ENCODE data around the gene DUOX2.
"Not testable (repeated sequence)": the region's sequence is repeated elsewhere in the genome, so short reads cannot be mapped to it uniquely, and the experiment has no call there.

The DUOX2 gene

GRCh38 chr15:45062301-45062700 is 51.7 kb downstream of the DUOX2 start:
- DNase-seq = not testable (repeated sequence)

DNA sequence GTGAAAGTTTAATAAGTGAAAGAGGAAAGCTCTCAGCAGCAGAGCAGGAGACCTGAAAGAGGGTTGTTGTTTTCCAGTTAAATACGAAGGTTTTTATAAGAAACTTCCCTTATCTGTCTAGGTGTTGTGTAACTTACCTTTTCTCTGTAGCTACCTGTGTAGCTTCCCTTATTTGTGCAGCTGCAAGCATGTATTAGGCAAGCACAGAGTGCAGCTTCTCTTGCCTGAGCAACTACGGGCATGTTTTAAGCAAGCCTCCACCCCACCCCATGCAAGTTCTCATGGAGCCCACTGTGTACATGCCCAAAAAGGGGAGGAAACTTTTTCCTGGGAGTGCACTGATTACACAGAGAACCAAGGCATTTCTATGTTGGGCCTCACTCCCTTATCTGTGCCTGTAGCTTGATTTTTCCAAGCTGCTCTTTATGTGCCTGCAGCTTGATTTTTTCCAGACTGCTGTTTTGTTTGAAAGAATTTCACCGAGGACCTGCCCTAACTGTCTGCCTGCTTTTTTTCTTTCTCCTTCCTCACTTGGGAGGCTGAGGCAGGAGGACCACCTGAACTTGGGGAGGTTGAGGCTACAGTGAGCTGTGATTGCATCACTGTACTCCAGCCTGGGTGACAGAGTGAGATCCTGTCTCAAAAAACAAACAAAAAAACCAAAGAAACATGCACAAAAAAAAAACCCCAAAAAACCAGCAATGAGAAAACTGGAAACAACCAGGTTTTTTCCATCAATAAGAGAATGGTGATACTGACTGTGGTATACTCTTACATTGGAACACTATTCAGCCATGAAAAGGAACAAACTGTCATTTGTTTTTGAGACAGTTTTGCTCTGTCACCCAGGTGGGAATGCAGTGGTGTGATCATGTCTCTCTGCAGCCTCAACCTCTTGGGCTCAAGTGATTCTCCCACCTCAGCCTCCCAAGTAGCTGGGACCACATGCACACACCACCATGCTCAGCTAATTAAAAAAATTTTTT is 55.0 kb downstream of the DUOX2 start:
- DNase-seq = not testable (repeated sequence)

- DNase-seq = not testable (repeated sequence)
These were observed 61.3 kb downstream of the DUOX2 start for GRCh38 chr15:45052676-45053075.

DNA sequence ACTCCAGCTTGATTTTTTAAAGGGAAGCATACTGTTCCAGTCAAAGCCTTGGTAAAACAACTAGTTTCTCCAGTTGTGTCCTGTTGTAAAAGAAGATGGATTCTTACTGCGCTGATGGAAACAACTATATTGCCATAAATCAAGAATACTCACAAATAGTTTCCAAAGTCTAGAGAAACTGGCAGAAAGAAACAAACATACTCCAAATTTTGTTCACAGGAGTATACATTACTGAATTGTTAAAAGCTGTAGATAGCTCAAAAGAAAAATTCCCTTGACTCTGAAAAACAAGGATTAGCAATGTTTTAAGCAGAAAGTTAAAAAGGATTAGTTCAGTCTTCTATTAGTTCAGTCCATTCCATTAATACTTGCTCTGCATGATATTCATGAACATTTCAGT is 63.4 kb downstream of the DUOX2 start:
- no peak for DNase-seq

GRCh38 chr15:45048794-45049631 is 65.0 kb downstream of the DUOX2 start:
- no peak for DNase-seq

DNA sequence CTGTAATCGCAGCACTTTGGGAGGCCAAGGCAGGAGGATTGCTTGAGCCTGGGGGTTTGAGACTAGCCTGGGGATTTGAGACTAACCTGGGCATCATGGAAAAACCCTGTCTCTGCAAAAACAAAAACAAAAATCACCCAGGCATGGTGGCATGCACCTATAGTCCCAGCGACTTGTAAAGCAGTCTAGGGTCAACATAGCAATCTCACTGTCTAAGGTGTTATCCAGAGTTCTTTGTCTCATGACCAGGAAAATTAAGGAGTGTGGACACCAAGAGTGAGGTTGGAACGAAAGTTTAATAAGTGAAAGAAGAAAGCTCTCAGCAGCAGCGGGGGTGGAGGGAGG is 65.6 kb downstream of the DUOX2 start:
- DNase-seq = not testable (repeated sequence)

DNA sequence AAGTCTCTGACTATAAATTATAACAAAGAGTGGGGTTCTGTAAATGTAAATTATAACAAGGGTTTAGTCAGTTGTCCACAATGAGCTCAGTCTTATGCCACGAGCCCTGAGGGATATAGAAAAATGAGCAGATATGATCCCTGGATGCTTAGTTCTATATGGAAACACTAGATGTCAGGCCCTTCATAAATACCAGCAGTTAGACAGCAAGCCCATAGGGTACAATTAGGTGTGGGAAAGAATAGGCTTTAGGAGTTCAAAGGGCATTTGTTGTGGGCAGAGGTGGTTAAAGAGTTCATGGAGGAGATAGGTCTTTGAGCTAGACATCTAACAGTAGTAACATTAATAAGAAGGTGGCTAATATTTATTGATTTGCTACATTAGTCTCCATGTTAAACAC is 69.7 kb downstream of the DUOX2 start:
- DNase-seq = not testable (repeated sequence)

DNA sequence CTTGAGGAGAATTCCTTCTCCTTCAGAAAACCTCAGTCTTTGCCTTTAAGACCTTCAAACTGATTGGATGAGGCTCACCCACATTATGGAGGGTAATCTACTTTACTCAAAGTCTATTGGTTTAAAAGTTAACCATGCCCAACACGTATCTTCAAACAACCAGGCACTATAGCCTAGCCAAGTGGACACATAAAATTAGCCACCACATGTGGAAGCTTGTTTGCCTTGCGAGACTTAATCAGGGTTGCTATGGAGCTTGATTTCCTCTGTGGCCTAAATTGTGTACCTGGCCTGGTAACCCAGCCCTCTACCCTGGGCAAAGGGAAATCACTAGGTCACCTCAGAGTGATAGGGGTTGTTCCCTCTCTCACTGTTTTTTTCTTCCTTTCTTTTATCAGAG is 71.1 kb downstream of the DUOX2 start:
- DNase-seq = not testable (repeated sequence)
